HG02885 (cell line): ENCODE measurements around the gene ST3GAL6.

Experiments used
- ATAC-seq: cut with Tn5 transposase; IDR thresholded peaks from one replicate; pipeline ENCODE4 v1.9.1; 2021; ENCODE audit warnings: mild to moderate bottlenecking; ENCODE audit not compliant: unreplicated experiment, poor library complexity

Gene ST3GAL6

GRCh38 chr3:98772022-98772421 is 8.9 kb downstream of the ST3GAL6 start:
- no peak for ATAC-seq

- peak; percentile 46 for ATAC-seq
Observed at GRCh38 chr3:98775459-98776139, 12.5 kb downstream of the ST3GAL6 start.

- ATAC-seq: no peak
Observed at GRCh38 chr3:98776140-98776493, 13.0 kb downstream of the ST3GAL6 start.

GRCh38 chr3:98777286-98777685 is 14.1 kb downstream of the ST3GAL6 start:
- ATAC-seq: no peak

GRCh38 chr3:98777801-98778220 is 14.7 kb downstream of the ST3GAL6 start:
- ATAC-seq: no peak

- ATAC-seq: peak; percentile 40
Observed at GRCh38 chr3:98778383-98778782, 15.2 kb downstream of the ST3GAL6 start.

GRCh38 chr3:98778852-98779413 is 15.8 kb downstream of the ST3GAL6 start:
- ATAC-seq: no peak

GRCh38 chr3:98779541-98780335 is 16.6 kb downstream of the ST3GAL6 start:
- ATAC-seq: no peak

GRCh38 chr3:98780343-98780742 is 17.2 kb downstream of the ST3GAL6 start:
- no peak for ATAC-seq

- peak; percentile 33 for ATAC-seq
Observed at GRCh38 chr3:98782824-98783500, 19.8 kb downstream of the ST3GAL6 start.

GRCh38 chr3:98784042-98784441 is 20.9 kb downstream of the ST3GAL6 start:
- ATAC-seq: no peak

- ATAC-seq: no peak
Observed at GRCh38 chr3:98784666-98785600, 21.8 kb downstream of the ST3GAL6 start.

GRCh38 chr3:98786364-98787006 is 23.3 kb downstream of the ST3GAL6 start:
- no peak for ATAC-seq

GRCh38 chr3:98787181-98787580 is 24.0 kb downstream of the ST3GAL6 start:
- no peak for ATAC-seq

GRCh38 chr3:98788651-98789050 is 25.5 kb downstream of the ST3GAL6 start:
- no peak for ATAC-seq

GRCh38 chr3:98791341-98792325 is 28.5 kb downstream of the ST3GAL6 start:
- no peak for ATAC-seq

- ATAC-seq: no peak
Observed at GRCh38 chr3:98793971-98794370, 30.8 kb downstream of the ST3GAL6 start.

- ATAC-seq: no peak
Observed at GRCh38 chr3:98796334-98796733, 33.2 kb downstream of the ST3GAL6 start.
